IMR-90 (cell line): ENCODE data around the gene KCNF1.

ENCODE experiments used
- CEBPB ChIP-seq: IDR thresholded peaks from 2 replicates; pipeline ENCODE4 v1.6.1; 2012; ENCODE audit warnings: low read depth, low read length, improper control_type of control experiment
- TF ChIP-seq, protein P1 (sequence below): conservative IDR thresholded peaks from 2 replicates; pipeline ENCODE4 v1.5.1; 2012; ENCODE audit warnings: mild to moderate bottlenecking, low read depth, low read length, improper control_type of control experiment

DNA sequence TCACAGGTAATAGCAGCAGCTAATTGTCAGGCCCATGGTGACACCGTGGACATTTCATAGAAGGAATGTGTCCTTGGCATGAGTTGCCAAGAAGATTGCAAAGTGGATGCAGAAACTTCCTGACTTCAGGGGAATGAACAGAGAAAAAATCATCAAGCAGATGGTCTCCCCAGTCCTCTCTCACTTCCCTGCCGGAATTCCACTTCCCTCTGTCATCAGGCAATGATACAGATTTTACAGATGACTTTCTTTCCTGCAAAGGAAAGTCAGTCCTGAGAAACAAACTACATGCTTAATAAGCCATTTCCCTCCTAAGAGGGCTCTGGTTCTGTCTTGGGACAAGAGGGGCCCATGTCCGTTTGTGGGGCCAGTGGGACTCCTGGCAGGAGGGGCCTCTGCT, 45.7 kb downstream of the KCNF1 start:
- TF ChIP-seq, protein P1, sequence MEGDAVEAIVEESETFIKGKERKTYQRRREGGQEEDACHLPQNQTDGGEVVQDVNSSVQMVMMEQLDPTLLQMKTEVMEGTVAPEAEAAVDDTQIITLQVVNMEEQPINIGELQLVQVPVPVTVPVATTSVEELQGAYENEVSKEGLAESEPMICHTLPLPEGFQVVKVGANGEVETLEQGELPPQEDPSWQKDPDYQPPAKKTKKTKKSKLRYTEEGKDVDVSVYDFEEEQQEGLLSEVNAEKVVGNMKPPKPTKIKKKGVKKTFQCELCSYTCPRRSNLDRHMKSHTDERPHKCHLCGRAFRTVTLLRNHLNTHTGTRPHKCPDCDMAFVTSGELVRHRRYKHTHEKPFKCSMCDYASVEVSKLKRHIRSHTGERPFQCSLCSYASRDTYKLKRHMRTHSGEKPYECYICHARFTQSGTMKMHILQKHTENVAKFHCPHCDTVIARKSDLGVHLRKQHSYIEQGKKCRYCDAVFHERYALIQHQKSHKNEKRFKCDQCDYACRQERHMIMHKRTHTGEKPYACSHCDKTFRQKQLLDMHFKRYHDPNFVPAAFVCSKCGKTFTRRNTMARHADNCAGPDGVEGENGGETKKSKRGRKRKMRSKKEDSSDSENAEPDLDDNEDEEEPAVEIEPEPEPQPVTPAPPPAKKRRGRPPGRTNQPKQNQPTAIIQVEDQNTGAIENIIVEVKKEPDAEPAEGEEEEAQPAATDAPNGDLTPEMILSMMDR = no peak
- no peak for TF ChIP-seq CEBPB
